HG03108 (cell line): ENCODE data around the gene PRDM16.
"Not testable (repeated sequence)": the region's sequence is repeated elsewhere in the genome, so short reads cannot be mapped to it uniquely, and the experiment has no call there.

ENCODE experiments used
- ATAC-seq: cut with Tn5 transposase; IDR thresholded peaks from one replicate; pipeline ENCODE4 v1.9.1; 2021; ENCODE audit warnings: moderate library complexity; ENCODE audit not compliant: unreplicated experiment

Gene PRDM16

DNA sequence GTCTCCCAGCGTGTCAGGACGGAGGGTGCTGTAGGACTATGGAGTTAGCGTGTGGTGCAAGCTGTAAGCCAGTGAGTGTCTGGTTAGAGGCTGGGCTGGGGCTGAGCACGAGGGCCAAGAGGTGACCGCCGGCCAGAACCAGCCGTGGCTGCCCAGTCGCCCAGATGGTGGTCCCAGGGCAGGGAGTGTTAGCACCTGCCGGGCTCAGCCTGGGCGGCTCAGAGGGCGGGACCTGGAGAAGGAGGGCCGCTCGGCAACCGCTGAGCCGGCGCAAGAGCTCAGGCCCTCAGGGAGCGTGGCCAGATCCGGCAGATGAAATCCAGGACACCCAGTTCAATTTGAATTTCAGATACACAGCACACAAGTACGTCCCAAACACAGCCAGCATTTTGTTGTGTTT, 87.9 kb downstream of the PRDM16 start:
- ATAC-seq: no peak

DNA sequence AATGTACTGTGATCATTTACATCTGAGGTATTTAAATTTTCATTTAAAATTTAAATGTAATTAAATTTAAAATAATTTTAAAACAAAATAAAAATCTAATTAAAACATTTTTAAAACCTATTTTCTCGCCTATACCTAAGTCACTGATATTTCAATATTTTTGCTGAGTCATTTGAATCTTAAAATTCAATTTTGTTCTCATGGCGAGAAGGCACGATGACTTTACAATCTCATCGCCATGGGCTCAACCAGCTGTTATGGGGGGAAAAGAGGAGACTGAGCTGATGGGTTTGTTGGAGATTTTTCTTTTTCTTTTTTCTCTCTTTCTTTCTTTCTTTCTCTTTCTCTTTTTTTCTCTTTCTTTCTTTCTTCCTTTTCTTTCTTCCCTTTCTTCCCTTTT, 89.3 kb downstream of the PRDM16 start:
- no peak for ATAC-seq

DNA sequence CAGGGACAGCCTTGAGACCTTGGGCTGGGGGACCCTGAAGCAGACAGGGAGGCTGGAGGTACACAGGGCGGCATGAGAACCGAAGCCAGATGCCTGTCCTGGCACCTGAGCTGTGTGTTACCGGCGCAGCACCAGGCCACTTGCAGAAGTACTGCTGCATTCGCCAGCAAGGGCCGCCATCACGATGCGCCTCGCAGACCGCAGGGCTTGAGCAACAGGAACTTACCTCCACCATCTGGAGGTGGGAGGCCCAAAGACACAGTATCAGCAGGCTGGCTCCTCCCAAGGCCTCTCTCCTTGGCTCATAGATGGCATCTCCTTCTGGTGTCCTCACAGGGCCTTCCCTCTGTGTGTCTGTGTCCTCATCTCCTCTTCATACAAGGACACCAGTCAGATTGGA, 90.1 kb downstream of the PRDM16 start:
- ATAC-seq: no peak

DNA sequence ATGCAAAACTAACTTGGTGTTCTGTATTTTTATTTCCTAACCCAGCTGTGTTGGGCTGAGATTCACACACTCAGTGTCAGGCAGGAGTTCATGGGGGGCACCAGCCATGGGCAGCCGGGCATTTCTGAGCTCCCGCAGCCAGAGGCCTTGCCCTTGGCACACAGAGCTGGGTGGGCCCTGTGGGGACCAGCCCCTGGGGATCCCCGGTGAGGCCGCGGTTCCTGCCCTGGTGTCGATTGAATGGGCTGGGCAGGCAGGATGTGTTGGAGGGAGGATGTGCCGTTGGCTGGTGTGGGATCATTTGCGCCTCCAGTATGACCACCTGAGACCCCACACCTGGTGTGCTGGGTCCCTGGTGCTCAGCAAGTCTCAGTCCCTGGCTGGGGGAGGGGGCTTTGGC, 91.0 kb downstream of the PRDM16 start:
- ATAC-seq: no peak

DNA sequence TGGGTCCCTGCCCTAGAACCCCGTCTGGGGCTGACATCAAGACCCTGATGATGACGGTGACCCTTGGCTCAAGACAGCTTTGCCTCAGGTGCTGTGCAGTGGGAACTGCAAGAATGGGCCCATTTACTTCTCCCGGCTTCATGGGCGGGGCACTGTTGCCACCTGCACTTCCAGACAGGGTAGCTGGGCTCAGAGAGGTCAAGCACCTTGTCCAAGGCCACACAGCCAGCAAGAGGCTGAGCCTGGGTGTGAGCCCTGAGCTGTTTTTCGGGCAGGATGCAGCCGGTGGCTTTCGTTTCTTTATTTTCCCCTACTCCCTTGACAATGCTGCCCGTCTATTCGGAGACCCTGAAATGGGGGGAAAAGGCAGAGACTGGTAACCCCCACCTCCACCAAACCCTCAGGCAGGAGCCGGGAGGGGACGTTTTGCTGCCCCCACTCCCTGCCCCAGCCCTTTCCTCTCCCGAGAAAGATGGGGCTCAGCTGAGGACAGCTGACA, 91.7 kb downstream of the PRDM16 start:
- ATAC-seq: no peak

DNA sequence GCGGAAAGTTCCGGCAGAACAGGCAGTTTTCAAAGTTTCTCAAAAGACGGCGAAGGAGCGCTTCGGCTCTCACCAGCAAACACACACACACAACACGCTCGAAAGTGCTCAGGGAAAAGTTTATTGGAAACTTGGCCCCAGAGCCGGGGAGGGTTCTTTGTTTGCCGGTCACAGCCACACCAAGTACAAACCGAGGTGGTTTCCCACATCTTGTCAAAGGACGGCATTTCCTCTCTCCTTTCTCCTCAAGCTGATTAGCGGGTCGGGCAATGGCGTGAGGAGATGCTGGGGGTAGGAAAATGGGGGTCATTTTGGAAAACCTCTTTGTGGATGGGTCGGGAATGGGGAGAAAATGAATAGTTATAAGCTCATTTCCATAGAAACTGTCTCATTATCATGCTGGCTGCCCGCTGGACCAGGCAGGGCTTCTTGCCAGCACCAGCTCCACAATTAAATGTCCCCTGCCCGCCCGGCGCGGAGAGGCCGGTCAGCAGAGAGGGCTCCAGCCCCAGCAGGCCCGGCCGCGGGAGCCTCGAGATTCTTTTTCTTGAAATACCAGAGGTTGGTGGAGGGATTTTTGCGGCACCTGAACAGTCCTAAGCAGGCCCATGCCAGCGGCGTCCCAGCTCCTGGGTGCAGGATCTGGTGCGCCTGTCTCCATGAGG, 92.3 kb downstream of the PRDM16 start:
- ATAC-seq: no peak

DNA sequence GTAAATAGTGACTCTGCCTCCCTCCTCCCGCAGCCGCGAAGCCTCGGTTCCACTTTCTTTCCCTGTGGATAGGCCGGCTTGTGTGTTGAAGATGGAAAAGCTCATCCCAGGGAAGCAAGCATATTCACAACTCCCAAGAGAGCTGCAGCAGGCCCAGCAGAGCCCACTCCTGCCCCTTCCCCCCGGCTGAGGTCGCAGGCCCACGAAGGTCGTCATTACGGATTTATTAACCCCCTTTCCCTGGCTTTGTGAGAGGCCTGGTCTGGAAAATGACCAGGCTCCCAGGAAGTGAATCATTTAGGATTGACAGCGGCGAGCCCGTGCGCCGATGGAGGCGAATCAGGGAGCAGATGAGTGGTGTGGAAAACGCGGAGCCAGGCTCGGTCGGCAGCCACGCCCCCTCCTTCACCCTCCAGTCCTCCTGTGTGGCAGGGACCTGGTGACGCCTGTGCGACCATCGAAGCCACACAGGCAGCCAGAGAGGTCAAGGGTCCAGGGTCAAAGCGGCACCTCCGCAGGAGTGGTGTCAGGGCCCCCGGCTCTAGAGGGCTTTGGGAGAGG, 93.4 kb downstream of the PRDM16 start:
- ATAC-seq: no peak

DNA sequence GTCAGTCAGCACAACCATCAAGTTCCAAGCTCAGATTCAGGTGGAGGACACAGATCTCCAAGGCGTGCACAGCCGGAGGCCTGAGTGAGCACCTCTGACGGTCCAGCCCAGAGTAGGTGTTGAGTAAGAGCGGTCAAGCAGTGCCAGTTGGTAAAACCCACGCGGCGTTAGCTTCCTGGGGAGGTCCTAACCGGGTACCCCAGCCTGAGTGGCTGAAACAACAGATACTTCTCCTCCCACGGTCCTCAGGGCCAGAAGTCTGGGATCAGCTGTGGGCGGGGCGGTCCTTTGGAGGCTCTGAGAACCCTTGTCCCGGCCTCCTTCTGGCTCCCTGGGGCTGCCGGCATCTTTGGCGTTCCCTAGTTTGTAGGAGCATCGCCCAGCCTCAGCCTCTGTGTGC, 94.4 kb downstream of the PRDM16 start:
- no peak for ATAC-seq

DNA sequence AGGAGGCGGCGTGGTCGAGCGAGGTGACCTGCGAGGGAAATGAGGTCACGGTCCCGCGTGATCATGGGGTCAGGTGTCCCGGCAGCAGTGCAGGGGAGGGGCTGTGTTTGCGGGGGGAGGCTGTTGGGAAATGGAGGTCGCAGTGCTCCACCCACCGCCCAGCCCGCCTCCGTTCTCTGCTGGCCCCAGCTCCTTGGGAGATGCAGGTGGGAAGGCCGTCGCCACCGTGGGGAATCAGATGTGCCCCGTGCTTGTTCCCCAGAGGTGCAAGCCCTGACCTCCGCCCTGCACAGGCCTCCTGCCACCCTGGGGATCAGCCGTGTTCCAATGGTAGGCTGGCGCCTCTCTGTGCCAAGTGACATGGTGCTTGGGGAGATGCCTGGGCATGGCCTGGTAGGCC, 95.7 kb downstream of the PRDM16 start:
- ATAC-seq: no peak

DNA sequence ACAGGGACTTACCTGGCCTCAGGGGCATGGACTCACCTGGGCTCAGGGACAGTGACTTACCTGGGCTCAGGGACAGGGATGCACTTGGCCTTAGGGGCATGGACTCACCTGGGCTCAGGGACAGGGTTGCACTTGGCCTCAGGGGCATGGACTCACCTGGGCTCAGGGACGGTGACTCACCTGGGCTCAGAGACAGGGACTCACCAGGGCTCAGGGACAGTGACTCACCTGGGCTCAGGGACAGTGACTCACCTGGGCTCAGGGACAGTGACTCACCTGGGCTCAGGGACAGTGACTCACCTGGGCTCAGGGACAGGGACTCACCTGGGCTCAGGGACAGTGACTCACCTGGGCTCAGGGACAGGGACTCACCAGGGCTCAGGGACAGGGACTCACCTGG, 96.2 kb downstream of the PRDM16 start:
- ATAC-seq: not testable (repeated sequence)

DNA sequence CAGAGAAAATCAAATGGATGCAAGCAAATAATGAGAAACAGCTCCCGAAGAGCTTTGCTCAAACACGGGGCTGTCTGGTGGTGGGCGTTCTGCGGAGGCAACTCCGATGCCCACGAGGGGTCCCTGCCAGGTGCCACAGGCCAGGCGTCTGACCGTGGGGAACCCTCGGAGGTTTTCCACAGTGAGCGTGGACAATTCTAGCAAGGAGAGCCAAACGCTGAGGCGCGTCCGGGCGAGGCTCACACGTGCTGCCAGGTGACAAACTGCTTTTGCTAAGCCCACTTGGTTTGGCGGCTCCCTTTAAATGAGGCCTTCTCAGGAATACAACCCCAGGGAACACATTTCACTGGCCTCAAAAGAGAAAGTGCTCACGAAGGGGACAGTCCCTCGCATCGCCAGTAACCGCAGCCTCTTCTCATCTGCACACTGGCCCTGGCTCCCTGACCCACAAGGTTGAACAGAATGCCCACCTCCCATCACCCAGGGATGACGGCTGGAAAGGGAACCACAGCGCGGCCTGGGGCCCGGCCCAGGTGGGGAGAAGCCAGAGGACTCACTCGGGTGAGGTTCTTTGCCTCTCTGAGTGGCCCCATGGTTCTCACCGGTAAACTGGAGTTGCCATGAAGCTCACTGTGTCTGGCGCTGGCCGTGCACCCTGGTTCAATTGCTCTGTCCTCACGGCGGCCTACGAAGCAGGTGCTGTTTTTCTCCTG, 97.4 kb downstream of the PRDM16 start:
- ATAC-seq: no peak

DNA sequence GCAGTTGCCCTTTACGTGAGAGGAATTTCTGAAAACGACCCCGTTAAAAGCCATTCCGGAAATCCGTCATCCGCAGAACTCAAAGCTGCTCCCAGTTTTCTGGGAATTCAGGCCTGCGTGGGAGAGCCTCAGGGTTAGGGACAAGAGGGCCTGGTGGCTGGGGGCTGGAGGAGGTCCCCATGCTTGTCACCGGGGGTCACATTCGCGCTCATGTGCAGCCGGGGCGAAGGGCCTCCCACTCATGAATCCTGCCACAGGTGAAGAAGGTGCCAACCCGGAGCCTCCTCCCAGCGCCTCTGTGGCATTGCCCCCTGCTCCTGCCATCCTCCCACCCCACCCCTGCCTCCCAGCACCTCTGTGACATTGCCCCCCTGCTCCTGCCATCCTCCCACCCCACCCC, 98.3 kb downstream of the PRDM16 start:
- ATAC-seq: no peak

DNA sequence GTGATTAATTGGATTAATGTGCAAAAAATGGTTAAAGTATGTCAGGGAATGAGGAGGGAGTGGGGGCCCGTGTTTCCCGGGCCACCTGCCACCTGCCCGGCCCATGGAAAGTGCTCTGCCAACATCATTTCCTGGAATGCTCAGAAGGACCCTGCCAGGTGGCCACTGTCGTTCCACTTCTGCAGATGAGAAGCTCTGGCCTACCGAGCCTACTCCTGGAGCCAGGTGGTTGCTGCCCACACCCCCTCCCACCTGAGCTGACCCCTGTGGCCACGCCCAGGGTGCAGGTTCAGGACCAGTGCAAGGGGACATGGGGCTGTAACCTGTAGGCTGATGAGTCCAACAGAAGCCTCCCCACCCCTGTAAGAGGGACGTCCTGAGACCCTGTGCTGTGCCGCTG, 99.7 kb downstream of the PRDM16 start:
- no peak for ATAC-seq

DNA sequence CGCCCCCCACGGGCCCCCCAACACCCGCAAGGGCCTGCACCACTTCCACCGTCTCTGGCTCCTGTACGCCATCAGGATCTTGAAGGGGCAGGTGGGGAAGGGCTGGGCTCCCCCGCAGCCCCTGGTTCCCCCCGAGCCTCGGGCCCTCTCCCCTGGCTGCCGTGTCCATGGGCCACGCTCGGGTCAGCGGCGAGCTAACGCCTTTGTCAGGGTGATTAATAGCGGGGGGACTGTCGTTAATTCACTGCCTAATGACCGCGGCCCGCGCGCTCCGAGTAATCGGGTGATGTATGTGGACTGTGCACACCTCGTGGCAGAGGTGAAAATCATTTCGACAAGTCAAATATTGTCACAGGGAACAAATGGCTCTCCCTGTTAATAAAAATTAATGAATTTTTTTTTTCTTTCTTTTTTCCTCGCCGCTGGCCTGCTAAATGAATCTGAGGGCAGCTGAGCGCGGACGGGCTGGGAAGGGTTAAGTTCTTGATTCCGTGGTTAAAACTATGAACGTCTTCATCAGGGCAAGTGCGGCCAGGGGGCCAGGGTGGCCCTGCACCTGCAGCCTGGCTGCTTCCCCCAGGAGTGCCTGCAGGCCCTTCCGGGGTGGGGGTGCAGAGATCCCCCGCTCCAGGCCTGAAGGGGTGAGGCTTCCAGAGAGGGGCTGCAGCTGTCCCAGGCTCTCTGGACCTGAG, 100.8 kb downstream of the PRDM16 start:
- no peak for ATAC-seq

DNA sequence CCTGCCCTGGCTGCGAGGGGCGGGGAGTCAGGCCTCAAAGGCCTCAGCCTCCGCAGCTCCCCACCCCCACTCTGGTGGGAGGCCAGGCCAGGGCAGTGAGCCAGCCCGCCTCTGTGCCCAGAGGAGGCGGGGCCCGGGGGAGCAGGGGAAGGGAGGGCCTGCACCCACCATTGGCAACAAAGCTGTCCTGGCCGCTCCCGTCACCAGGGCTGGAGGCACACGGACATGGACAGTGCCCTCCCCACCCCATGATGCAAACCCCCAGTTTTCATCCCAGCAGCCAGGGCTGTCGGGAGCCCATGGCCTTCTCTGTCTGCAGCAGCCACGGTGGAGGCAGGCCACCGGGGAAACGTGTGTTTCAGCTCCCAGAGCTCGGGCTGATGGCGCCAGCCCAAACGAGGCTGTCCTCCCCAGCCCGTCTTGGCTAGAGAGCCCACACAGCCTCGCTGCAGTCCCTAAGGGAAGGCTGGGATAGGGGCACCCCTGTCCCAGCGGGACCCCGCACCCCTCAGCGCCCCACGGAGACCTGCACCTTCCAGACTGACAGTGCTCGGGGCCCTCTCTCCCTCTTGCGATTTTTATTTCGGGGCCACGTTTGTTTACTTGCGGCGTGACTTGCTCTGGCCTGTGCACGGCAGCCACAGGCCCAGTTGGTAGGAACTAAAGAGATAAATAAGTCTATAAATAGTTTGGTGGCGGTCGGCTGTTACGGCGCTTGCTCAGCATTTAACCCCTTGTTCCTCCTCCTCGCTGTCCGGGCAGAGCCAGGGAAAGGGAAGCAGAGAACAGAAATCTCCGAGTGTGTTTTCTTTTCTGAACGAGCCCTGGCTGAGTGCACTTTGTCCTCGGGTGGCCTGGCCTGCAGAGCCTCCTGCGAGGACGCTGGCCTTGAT, 101.8 kb downstream of the PRDM16 start:
- ATAC-seq: no peak

DNA sequence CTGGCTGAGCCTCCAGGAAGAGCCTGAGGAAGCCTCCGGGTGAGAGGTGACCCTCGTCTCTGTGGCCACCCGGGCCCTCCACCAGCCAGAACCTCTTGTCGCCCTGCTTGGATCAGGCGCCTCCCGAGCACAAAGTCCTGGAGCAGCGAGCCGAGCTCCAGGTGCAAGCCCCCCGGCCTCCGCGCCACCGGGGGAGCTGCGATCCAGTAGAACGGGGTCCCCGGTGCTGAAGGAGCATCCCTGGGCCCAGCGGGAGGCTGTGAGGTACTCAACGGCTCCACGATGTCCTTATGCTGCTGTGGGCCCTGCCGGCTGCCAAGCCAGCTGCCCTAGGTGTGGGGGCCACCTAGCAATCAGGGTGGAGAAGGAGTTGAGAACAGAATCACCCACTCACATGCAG, 102.8 kb downstream of the PRDM16 start:
- no peak for ATAC-seq

DNA sequence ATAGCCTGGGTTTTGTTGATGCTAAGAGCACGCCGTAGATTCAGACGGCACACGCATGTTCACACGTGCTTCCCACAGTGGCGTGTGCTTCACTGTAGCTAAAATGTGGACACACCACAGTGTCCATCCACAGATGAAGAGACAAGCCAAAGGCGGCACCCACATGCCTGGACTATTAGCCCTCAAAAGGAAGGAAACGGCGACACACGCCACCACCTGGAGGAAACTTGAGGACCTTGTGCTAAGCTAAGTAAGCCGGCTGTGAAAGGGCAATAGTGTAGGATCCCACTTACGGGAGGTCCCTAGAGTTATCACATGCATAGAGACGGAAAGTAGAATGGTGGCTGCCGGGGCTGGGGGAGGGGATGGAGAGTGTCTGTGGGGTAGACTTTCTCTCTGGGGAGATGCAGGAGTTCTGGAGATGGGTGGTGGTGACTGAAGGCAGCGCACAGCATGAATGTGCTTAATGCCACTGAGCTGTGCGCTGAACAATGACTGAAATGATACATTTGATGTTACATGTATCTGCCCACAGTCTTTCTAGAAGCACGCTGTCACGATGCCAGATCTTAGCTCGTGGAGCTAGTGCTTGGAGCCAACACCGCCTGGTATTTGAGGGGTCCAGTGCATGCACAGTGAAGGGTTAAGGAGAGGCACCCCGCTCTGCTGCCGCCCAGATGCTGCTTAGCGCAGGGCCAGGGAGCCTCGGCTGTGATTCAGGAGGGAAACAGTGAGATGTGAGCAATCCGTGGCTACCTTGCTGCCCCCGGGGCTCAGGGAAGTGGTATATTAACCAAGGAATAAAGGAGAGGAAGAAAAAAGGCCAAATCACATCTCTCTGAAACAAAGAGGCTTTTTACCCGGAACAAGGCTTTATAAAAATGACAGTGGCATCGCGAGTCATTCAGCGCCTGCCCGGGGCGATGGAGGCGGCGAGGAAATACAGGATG, 103.7 kb downstream of the PRDM16 start:
- no peak for ATAC-seq

DNA sequence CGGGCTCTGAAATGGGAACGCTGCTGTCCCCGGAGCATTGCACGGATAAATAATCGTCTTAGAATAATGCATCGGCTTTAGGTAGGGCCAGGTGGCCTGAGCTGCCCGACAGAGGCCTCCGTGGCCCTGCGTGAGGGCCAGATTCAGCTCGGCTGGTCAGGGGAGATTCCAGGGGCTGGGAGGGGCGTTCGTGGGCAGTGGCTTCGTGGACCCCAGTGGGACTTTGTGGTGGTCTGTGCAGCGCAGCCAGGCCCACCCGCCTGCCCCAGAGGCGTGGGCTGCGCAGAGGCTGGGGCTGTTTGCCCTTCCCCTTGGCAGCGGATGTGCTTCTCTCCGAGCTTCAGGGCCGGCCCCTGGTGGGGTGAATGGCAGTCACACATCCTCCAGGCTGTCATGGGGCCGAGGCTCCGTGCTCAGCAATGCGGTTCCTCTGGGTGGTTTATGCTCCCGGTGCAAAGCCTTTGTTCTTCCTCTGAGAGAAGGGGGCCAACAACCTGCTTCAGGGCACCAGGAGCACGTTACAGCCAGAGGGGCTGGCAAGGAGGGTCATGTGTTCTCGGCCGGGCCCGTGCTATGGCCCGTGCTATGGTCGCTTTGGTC, 104.5 kb downstream of the PRDM16 start:
- ATAC-seq: no peak
